ENCODE results near the gene VEGFB. TPM values are rescaled to one million over a fixed set of nuclear protein-coding genes. Genes with fewer than 3 reads are reported as not detected.
A peak's percentile ranks its signal among the peaks of the same experiment; 100 is the strongest.
"Not testable (repeated sequence)": the region's sequence is repeated elsewhere in the genome, so short reads cannot be mapped to it uniquely, and the experiment has no call there.

VEGFB gene
- total RNA-seq, 2 experiments from 2014 or later = 80.0 to 80.3 TPM

DNA sequence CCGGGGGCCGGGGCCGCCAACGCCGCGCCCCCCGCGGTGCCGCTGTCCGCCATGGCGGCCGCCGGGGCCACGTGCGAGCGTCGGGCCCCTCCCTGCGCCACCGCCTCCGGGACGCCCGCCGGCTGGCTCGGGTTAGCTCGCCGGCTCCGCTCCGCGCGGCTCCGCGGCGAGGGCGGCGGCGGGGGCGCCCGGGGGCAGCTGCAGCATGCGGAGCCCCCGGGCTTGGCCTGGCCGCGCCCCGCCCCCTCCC lies 12.2 kb downstream of the VEGFB start:
- H3K27ac Mint-ChIP-seq; H3K9me3 Mint-ChIP-seq (ENCODE audit: low read depth); DNase-seq; H3K27me3 Mint-ChIP-seq: not testable (repeated sequence)
- peaks cover 30% of the 10 kb centered on the region for H3K4me1 Mint-ChIP-seq
- peaks cover 18% of the 10 kb centered on the region for H3K36me3 Mint-ChIP-seq (ENCODE audit: low read depth)
- peak overlapping the region; percentile 79 for H3K4me3 Mint-ChIP-seq
- intact Hi-C loops (cut with DNase I, micrococcal nuclease) = loop anchor here in 1 of 2 experiments (1.0 to 10.0 kb wide), 8 partner anchors 20 to 1642 kb away; partner anchors contain the start of genes BAD, ESRRA, MTA2 and NUDT22
- peak; percentile 7 for ATAC-seq
- ChIA-PET POLR2A (interaction anchor here (0.9 to 3.0 kb wide), 3 partner anchors 25 to 71 kb away, joined by 3 to 9 read pairs (median 5); partner anchors contain the start of genes PRDX5 and STIP1), CTCF (interaction anchor here (1.1 to 1.7 kb wide), 3 partner anchors 10 to 109 kb away, joined by 3 to 8 read pairs (median 5); no protein-coding TSS in a partner anchor)

DNA sequence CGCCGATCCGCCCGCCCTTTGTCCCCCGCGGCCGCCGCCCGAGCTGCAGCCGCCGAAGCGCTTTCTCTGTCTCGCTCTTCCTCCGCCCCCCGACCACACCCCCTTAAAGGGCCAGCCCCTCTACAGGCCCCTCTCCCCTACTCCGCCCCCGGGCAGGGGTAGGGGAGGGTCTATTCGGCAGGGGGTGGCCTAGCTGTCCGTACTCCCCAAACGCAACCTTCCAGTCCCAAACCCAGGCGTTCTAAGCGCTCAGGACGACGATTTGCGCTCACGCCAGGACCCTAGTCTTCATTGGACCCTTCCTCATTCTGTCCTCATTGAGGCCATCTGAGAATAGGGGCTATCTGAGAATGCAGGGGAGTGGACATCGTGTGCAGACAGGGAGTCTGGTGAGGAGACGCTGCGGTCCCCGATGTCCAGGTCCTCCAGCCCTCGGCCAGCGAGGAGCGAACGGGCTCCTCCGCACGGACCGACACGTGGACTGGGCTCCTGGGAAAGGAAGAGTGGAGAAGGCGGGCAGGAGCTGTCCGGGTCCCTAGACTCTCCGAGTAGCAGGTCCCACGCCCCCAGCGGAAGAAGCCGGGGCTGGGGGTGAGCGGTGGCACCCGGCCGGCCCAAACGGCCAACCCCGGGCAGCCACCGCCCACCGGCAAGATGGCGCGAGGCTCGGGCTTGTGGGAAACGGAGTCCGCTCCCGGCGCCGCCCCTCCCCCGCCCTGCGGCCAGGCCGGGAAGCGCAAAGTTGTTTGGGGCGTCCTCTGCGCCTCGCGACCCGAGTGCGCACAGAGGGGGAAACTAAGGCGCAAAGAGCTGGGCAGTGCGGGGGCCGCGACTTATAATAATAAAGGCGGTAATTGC lies 12.7 kb downstream of the VEGFB start, which contains the start of gene PPP1R14B:
PPP1R14B (minus strand) TSS at position 73 of the 858 bp plus-strand sequence. CDS start 270 bp downstream, outside the sequence.
- ChIA-PET CTCF (interaction anchor here (1.1 to 2.4 kb wide), 3 partner anchors 41 to 109 kb away, joined by 3 to 8 read pairs (median 7); partner anchors contain the start of gene FERMT3), POLR2A (interaction anchor here (0.9 to 3.0 kb wide), 3 partner anchors 25 to 71 kb away, joined by 3 to 9 read pairs (median 5); partner anchors contain the start of genes PRDX5 and STIP1)
- H3K4me1 Mint-ChIP-seq = peaks cover 34% of the 10 kb centered on the region
- H3K27me3 Mint-ChIP-seq = no peaks in the 10 kb centered on the region
- intact Hi-C loops (cut with DNase I, micrococcal nuclease) = loop anchor here in 1 of 2 experiments (1.0 to 10.0 kb wide), 9 partner anchors 21 to 1642 kb away; partner anchors contain the start of genes BAD, ESRRA, MTA2 and NUDT22
- DNase-seq (peak; percentile 89), ATAC-seq (peak; percentile 54)
- H3K4me3 Mint-ChIP-seq = peak within 1 kb of the TSS; percentile 94
- H3K9me3 Mint-ChIP-seq (ENCODE audit: low read depth) = no peaks in the 10 kb centered on the region
- H3K27ac Mint-ChIP-seq = peak within 1 kb of the TSS; percentile 92
- peaks cover 18% of the 10 kb centered on the region for H3K36me3 Mint-ChIP-seq (ENCODE audit: low read depth)

DNA sequence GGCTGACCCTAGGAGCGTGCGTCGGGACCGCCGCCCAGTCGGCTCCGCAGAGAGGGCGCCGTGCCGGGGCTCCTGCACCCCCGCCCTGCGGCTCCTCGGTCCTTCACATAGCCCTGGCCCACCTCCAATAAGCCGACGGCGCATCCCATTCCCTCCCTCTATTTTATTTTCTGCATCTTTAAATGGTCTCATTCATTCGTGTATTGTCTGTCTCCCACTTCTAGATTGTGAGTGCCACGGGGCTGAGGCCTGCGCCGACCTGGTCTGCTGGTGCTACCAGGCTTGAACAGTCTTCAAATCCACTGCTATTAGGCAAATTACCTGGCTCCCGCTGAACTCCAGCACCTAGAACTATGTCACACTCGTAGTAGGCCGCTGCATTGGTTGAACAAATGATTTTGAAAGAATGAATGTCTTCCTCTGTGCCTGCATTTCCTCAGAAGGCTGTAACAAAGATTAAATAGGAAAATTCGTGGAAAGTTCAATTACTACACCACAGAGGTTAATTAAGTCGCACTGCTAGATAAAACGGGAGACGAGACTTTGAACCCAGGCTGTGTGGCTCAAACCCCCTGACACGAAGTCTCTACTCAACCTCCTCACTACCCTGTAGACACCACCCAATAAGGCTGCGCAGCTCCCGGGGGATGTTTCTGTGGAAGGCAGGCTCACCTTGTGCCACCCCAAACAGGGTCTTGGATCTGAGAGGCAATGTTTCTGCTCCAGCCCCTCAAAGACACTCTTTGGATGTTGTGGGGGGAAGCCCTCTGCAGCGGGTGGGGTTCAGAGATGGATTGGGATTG lies 13.5 kb downstream of the VEGFB start:
- intact Hi-C loops (cut with DNase I, micrococcal nuclease) = loop anchor here in 1 of 2 experiments (1.0 to 10.0 kb wide), 3 partner anchors 41 to 1643 kb away; partner anchors contain the start of genes MTA2, TM7SF2 and ZNHIT2
- no peaks in the 10 kb centered on the region for H3K9me3 Mint-ChIP-seq (ENCODE audit: low read depth)
- peak overlapping the region; percentile 79 for H3K4me3 Mint-ChIP-seq
- ATAC-seq (no peak), DNase-seq (no peak)
- H3K27me3 Mint-ChIP-seq = no peaks in the 10 kb centered on the region
- peaks cover 18% of the 10 kb centered on the region for H3K36me3 Mint-ChIP-seq (ENCODE audit: low read depth)
- CTCF ChIA-PET = interaction anchor here (0.8 to 3.0 kb wide), 3 partner anchors 20 to 56 kb away, joined by 3 to 20 read pairs (median 7); partner anchors contain the start of gene FERMT3
- no peak overlapping the region for H3K27ac Mint-ChIP-seq
- POLR2A ChIA-PET = no interaction called here
- peaks cover 29% of the 10 kb centered on the region for H3K4me1 Mint-ChIP-seq

DNA sequence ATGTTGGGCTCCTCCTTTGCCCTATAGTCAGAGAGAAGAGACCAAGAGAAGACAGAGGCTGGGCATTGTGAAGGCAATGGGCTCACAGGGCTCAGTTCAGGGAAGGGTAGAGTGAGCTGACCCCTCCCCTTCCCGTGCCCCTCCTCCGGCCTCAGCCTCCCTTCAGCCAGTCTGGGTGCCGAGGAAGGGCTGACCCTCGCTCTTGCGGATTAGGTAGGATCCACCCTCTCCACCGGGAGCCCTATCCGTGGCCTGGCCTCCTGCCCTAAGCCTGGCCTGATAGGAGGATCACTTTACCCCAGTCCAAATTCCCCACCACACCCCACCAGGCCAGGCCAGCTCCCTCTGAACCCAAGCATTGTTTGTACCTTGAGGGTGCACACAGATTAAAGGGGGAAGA lies 14.2 kb downstream of the VEGFB start:
- CTCF ChIA-PET = interaction anchor here (0.6 to 3.0 kb wide), 5 partner anchors 20 to 56 kb away, joined by 3 to 20 read pairs (median 3); partner anchors contain the start of gene FERMT3
- Mint-ChIP-seq H3K27me3 (no peaks in the 10 kb centered on the region), H3K36me3 (ENCODE audit: low read depth) (peaks cover 13% of the 10 kb centered on the region), H3K27ac (no peak overlapping the region), H3K4me1 (peaks cover 22% of the 10 kb centered on the region), H3K4me3 (no peak overlapping the region), H3K9me3 (ENCODE audit: low read depth) (no peaks in the 10 kb centered on the region)
- ATAC-seq = no peak
- intact Hi-C loops (cut with DNase I, micrococcal nuclease) = loop anchor here in 1 of 2 experiments (10.0 kb wide), 2 partner anchors 866 to 1644 kb away; partner anchors contain the start of genes MTA2, TM7SF2 and ZNHIT2
- POLR2A ChIA-PET = no interaction called here
- DNase-seq = no peak

DNA sequence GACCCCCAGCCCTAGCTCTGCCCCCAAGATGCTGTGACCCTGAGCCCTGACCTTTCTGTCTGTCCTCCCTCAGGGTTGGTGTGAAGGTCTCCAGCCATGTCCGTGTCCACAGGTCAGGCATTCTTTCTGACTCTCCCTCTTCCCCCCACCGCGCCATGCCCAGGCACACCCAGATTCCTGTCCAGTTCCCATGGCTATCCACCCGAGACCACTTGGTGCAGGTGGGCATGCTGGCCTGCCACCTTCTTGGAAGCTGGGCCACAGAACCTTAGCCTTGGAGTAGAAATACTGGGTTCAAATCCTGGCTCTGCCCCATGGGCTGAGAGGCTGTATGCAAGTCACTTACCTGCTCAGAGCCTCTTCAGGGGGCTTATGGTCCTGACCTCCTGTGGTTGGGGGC lies 14.7 kb downstream of the VEGFB start:
- Mint-ChIP-seq H3K27me3 (no peaks in the 10 kb centered on the region), H3K27ac (no peak overlapping the region), H3K4me3 (no peak overlapping the region), H3K36me3 (ENCODE audit: low read depth) (peaks cover 8% of the 10 kb centered on the region), H3K9me3 (ENCODE audit: low read depth) (no peaks in the 10 kb centered on the region), H3K4me1 (peaks cover 18% of the 10 kb centered on the region)
- ChIA-PET CTCF (interaction anchor here (0.6 to 3.2 kb wide), 7 partner anchors 7 to 56 kb away, joined by 3 to 20 read pairs (median 7); partner anchors contain the start of genes ESRRA, FERMT3 and FKBP2), POLR2A (no interaction called here)
- no peak for ATAC-seq
- intact Hi-C loops (cut with DNase I, micrococcal nuclease) = loop anchor here in 1 of 2 experiments (10.0 kb wide), 2 partner anchors 866 to 1644 kb away; partner anchors contain the start of genes MTA2, TM7SF2 and ZNHIT2
- no peak for DNase-seq

- Mint-ChIP-seq H3K36me3 (ENCODE audit: low read depth) (peaks cover 5% of the 10 kb centered on the region), H3K9me3 (ENCODE audit: low read depth) (no peaks in the 10 kb centered on the region), H3K4me1 (peaks cover 15% of the 10 kb centered on the region), H3K27me3 (no peaks in the 10 kb centered on the region), H3K27ac (no peak overlapping the region), H3K4me3 (no peak overlapping the region)
- POLR2A ChIA-PET = no interaction called here
- CTCF ChIA-PET = interaction anchor here (0.5 to 3.2 kb wide), 16 partner anchors 8 to 1461 kb away, joined by 3 to 20 read pairs (median 4); partner anchors contain the start of genes CATSPERZ, ESRRA, FERMT3 and FKBP2
- intact Hi-C loops (cut with DNase I, micrococcal nuclease) = loop anchor here (1.0 to 10.0 kb wide), 3 partner anchors 45 to 1645 kb away; partner anchors contain the start of genes MTA2 (in 1 of the 2), TM7SF2 (in 1 of the 2) and ZNHIT2 (in 1 of the 2)
- no peak for ATAC-seq
- no peak for DNase-seq
Measured at GRCh38 chr11:64249563-64250414, 15.4 kb downstream of the VEGFB start.

DNA sequence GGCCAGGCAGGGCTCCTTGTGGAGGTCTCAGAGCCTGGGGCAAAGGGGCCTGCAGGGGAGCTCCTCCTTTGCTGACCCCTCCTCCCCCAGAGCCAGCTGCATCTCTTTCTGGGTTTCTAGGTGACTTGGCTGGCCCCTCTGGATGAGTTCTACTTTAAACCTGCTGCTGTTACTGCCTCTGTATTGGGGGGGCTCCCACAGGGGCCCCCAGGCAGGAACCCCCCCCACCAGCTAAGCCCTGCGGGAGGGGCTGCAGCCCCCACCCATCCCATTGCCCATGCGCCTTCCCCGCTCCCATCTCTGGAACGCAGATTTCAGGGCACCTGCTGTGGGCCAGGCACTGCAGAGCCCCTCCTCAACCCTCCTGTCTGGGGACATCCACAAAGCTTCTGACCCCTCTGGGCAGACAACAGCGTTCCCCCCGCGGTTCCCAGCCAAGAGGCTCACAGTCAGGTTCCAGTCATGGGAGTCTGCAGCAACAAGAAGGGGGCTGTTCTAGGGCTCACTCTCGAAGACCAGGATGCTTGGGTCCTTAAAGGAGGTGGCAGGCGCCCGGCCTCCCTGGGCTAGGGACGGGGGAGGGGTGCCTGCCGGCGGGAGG lies 16.1 kb downstream of the VEGFB start:
- H3K4me1 Mint-ChIP-seq = peaks cover 15% of the 10 kb centered on the region
- intact Hi-C loops (cut with DNase I, micrococcal nuclease) = loop anchor here (1.0 kb wide), 4 partner anchors 19 to 54 kb away; partner anchors contain the start of gene GPR137 (in 1 of the 2)
- ChIA-PET POLR2A (no interaction called here), CTCF (interaction anchor here (0.5 to 3.2 kb wide), 16 partner anchors 9 to 443 kb away, joined by 3 to 20 read pairs (median 4); partner anchors contain the start of genes CATSPERZ, ESRRA, FERMT3 and FKBP2)
- no peaks in the 10 kb centered on the region for H3K27me3 Mint-ChIP-seq
- no peak for ATAC-seq
- no peaks in the 10 kb centered on the region for H3K9me3 Mint-ChIP-seq (ENCODE audit: low read depth)
- H3K4me3 Mint-ChIP-seq = peak overlapping the region; percentile 71
- peaks cover 5% of the 10 kb centered on the region for H3K36me3 Mint-ChIP-seq (ENCODE audit: low read depth)
- no peak overlapping the region for H3K27ac Mint-ChIP-seq
- no peak for DNase-seq

GRCh38 chr11:64251016-64251752 lies 16.8 kb downstream of the VEGFB start, which contains the start of gene PLCB3:
PLCB3 (plus strand) TSS chr11:64251530; CDS start chr11:64251650, 120 bp downstream.
- POLR2A ChIA-PET = no interaction called here
- H3K27me3 Mint-ChIP-seq = no peaks in the 10 kb centered on the region
- peak within 1 kb of the TSS; percentile 84 for H3K4me3 Mint-ChIP-seq
- DNase-seq (peak; percentile 78), ATAC-seq (peak; percentile 62)
- H3K36me3 Mint-ChIP-seq (ENCODE audit: low read depth) = no peaks in the 10 kb centered on the region
- CTCF ChIA-PET = interaction anchor here (0.6 to 3.2 kb wide), 15 partner anchors 10 to 1423 kb away, joined by 3 to 20 read pairs (median 5); partner anchors contain the start of genes ESRRA and FKBP2
- intact Hi-C loops (cut with DNase I, micrococcal nuclease) = loop anchor here (1.0 kb wide), 3 partner anchors 18 to 53 kb away; partner anchors contain the start of gene GPR137 (in 1 of the 2)
- H3K27ac Mint-ChIP-seq = no peak within 1 kb of the TSS
- H3K4me1 Mint-ChIP-seq = peaks cover 15% of the 10 kb centered on the region
- no peaks in the 10 kb centered on the region for H3K9me3 Mint-ChIP-seq (ENCODE audit: low read depth)

DNA sequence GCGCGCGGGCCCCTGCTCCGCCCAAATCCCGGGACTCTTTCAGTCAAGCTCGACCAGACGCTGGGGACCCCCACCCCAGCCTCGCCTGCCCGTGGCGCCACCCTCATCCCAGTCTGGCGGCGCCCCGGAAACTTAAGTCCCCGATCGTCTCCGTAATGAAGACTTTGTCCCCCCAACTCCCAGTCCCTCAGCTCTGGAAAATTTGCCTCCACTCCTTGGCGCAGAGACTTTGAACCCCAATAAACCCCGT lies 17.3 kb downstream of the VEGFB start:
- Mint-ChIP-seq H3K4me3 (peak overlapping the region; percentile 84), H3K9me3 (ENCODE audit: low read depth) (no peaks in the 10 kb centered on the region), H3K27me3 (no peaks in the 10 kb centered on the region), H3K36me3 (ENCODE audit: low read depth) (no peaks in the 10 kb centered on the region), H3K4me1 (peaks cover 15% of the 10 kb centered on the region), H3K27ac (no peak overlapping the region)
- intact Hi-C loops (cut with DNase I, micrococcal nuclease) = loop anchor here (1.0 kb wide), 3 partner anchors 18 to 53 kb away; partner anchors contain the start of gene GPR137 (in 1 of the 2)
- ChIA-PET POLR2A (interaction anchor here (0.6 kb wide), 1 partner anchor 66 kb away, joined by 3 read pairs; the partner anchor contains the start of genes PRDX5 and TRMT112), CTCF (interaction anchor here (0.6 to 3.2 kb wide), 11 partner anchors 10 to 1424 kb away, joined by 3 to 16 read pairs (median 5); partner anchors contain the start of genes ESRRA and FKBP2)
- DNase-seq = no peak
- no peak for ATAC-seq
